Caco-2 (cell line): ENCODE data around the gene PLXNA2. TPM values are rescaled to one million over a fixed set of nuclear protein-coding genes. Genes with fewer than 3 reads are reported as not detected.

Experiments
- BruUV-seq: library from RNA; stranded (reverse); fragments of 400-500 nt; replicated peaks from 2 replicates; lab custom pipeline; 2021; lab: Mats Ljungman, UMichigan
- CTCF ChIA-PET: fragments of 300-600 bp; sonication (Branson Sonifier 250); formaldehyde crosslinking; loops from one replicate; lab custom pipeline; 2022; ENCODE audit warnings: antibody characterized with exemption; lab: Charles Lee
- POLR2A ChIA-PET: fragments of 300-600 bp; sonication (Branson Sonifier 250); formaldehyde crosslinking; loops from one replicate; lab custom pipeline; 2022; ENCODE audit warnings: antibody characterized with exemption; lab: Charles Lee
- DNase-seq, 2 experiments: peaks; one replicate each; pipeline versions ENCODE4 v3.0.0 to v3.0.0-alpha.2; 2020 to 2022
- H3K27me3 ChIP-seq: replicated peaks from 2 replicates; pipeline ENCODE4 v1.6.0; 2011; ENCODE audit warnings: low read length; ENCODE audit not compliant: control insufficient read depth, insufficient read depth
- H3K36me3 ChIP-seq: 2 replicates; pipeline ENCODE4 v1.5.1; 2011; ENCODE audit warnings: low read length; ENCODE audit not compliant: control insufficient read depth, insufficient read depth
- H3K4me1 ChIP-seq: fragments of 250-450 bp; sonication (Bioruptor Pico); 2 replicates; pipeline ENCODE4 v1.5.1; 2020; ENCODE audit warnings: mild to moderate bottlenecking
- H3K4me3 ChIP-seq: 2 replicates; pipeline ENCODE4 v1.5.1; 2011; ENCODE audit warnings: low read depth, mild to moderate bottlenecking, control low read depth, low read length
- H3K9me3 ChIP-seq: fragments of 250-450 bp; sonication (Bioruptor Pico); 2 replicates; pipeline ENCODE4 v1.5.1; 2020; ENCODE audit warnings: mild to moderate bottlenecking, moderate library complexity
- H3K27ac Mint-ChIP-seq: one replicate; pipeline ENCODE4 v1.8.0; 2022; ENCODE audit warnings: mixed read lengths; ENCODE audit not compliant: unreplicated experiment
- H3K27me3 Mint-ChIP-seq: one replicate; pipeline ENCODE4 v1.8.0; 2022; ENCODE audit warnings: mixed read lengths; ENCODE audit not compliant: insufficient read depth, unreplicated experiment
- H3K36me3 Mint-ChIP-seq: one replicate; pipeline ENCODE4 v1.8.0; 2022; ENCODE audit warnings: mild to moderate bottlenecking, mixed read lengths; ENCODE audit not compliant: insufficient read depth, unreplicated experiment
- H3K4me1 Mint-ChIP-seq: one replicate; pipeline ENCODE4 v1.8.0; 2022; ENCODE audit warnings: low read depth, mixed read lengths; ENCODE audit not compliant: unreplicated experiment
- H3K4me3 Mint-ChIP-seq: one replicate; pipeline ENCODE4 v1.8.0; 2022; ENCODE audit warnings: mild to moderate bottlenecking, moderate library complexity, mixed read lengths; ENCODE audit not compliant: unreplicated experiment
- H3K9me3 Mint-ChIP-seq: one replicate; pipeline ENCODE4 v1.8.0; 2022; ENCODE audit warnings: mixed read lengths; ENCODE audit not compliant: unreplicated experiment
- intact Hi-C: fragments of 100-400 bp; cut with micrococcal nuclease; formaldehyde crosslinking; loops from one replicate; pipeline ENCODE4 v1.10.0; 2022; ENCODE audit not compliant: unreplicated experiment
- total RNA-seq: library from RNA; stranded (reverse); gene quantifications from 2 replicates; pipeline ENCODE4 v1.2.3, GENCODE V29; 2022
- TF ChIP-seq, protein P1 (sequence below), 2 experiments: fragments of 200-600 bp in 1 of 2; IDR thresholded peaks; 1 replicate in 1 of 2; 2 replicates in 1 of 2; pipeline versions ENCODE4 v1.5.1 to v1.8.0; 2011 to 2022; ENCODE audit warnings: antibody characterized with exemption in 1 of 2, control low read depth in 1 of 2, inconsistent platforms in 1 of 2, low read depth in 1 of 2, low read length in 1 of 2, mild to moderate bottlenecking in 1 of 2, moderate library complexity in 1 of 2; ENCODE audit not compliant: insufficient read depth in 1 of 2, severe bottlenecking in 1 of 2, unreplicated experiment in 1 of 2

Gene PLXNA2
- total RNA-seq, 1 experiment from 2014 or later: 3.2 TPM

DNA sequence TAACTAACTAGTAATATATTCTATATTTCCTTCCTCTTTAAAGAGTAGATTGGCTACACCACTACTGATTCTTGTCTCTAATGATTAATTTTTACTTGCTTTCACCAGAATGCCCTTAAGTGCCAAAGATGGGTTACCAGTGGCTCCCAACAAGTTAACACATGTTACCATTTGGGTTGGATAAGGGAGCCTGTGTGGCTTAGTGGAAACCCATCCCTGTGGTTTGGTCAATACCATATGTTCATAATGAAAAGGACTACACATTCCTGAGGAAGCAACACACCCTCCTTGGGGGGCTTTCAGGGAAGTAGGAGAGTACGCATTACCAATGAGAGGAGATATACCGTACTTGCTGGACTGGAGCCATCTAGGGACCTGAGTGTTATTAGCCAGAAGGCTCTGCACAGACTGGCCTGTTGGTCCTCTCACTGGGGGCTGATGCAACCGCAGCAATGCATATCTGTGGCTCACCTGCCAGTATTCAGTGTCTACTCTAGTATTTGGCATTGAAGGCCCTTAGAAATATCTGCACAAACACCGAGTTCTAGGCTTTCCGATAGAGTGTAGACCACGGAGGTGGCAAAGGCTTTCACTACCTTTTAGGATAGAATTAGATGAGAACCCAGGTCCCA, 29.3 kb upstream of the PLXNA2 start:
- CTCF ChIA-PET: no interaction called here

DNA sequence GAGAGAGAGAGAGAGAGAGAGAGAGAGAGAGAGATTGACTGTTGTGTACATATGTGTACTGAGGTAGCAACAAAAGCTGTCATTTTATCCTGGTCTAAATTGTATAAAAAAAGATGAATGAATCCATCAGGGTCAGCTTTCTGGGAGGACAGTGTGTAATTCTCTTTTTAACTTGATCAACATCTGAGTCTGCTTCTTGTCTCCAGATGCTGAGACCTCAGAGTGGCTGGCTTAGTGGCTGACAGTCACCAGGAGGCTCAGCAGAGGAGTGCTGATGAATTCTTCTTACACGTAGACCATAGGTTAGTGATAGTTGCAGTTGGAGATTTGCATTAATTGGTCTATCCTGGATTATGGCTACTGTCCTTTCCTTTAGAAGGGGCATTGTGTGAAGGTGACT, 28.5 kb upstream of the PLXNA2 start:
- H3K9me3 ChIP-seq: no peaks in the 10 kb centered on the region
- DNase-seq: no peak
- H3K4me3 ChIP-seq: no peak overlapping the region
- no peaks in the 10 kb centered on the region for H3K4me1 ChIP-seq
- BruUV-seq: no TSS peak
- Mint-ChIP-seq H3K4me1 (no peaks in the 10 kb centered on the region), H3K4me3 (no peak overlapping the region), H3K36me3 (no peaks in the 10 kb centered on the region), H3K27ac (no peak overlapping the region), H3K27me3 (peaks cover 41% of the 10 kb centered on the region), H3K9me3 (no peaks in the 10 kb centered on the region)
- TF ChIP-seq, protein P1, sequence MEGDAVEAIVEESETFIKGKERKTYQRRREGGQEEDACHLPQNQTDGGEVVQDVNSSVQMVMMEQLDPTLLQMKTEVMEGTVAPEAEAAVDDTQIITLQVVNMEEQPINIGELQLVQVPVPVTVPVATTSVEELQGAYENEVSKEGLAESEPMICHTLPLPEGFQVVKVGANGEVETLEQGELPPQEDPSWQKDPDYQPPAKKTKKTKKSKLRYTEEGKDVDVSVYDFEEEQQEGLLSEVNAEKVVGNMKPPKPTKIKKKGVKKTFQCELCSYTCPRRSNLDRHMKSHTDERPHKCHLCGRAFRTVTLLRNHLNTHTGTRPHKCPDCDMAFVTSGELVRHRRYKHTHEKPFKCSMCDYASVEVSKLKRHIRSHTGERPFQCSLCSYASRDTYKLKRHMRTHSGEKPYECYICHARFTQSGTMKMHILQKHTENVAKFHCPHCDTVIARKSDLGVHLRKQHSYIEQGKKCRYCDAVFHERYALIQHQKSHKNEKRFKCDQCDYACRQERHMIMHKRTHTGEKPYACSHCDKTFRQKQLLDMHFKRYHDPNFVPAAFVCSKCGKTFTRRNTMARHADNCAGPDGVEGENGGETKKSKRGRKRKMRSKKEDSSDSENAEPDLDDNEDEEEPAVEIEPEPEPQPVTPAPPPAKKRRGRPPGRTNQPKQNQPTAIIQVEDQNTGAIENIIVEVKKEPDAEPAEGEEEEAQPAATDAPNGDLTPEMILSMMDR (IDR thresholded peaks at IDR 0.05; ENCODE audit: insufficient read depth in 1 of 2, low read depth in 1 of 2, low read length in 1 of 2, severe bottlenecking in 1 of 2, unreplicated experiment in 1 of 2): no peak
- no peaks in the 10 kb centered on the region for H3K36me3 ChIP-seq
- H3K27me3 ChIP-seq: peaks cover 4% of the 10 kb centered on the region
- intact Hi-C loops: loop anchor here (10.0 kb wide), 1 partner anchor 202 kb away; no protein-coding TSS in a partner anchor
- POLR2A ChIA-PET: no interaction called here
- CTCF ChIA-PET: no interaction called here

More for the DNA sequence above, 29.3 kb upstream of the PLXNA2 start:
- no peaks in the 10 kb centered on the region for H3K36me3 Mint-ChIP-seq
- peaks cover 37% of the 10 kb centered on the region for H3K27me3 Mint-ChIP-seq
- no peak overlapping the region for H3K4me3 ChIP-seq
- H3K4me1 ChIP-seq: no peaks in the 10 kb centered on the region
- peaks cover 4% of the 10 kb centered on the region for H3K27me3 ChIP-seq
- POLR2A ChIA-PET: no interaction called here
- intact Hi-C loops: loop anchor here (10.0 kb wide), 1 partner anchor 201 kb away; no protein-coding TSS in a partner anchor
- H3K9me3 ChIP-seq: no peaks in the 10 kb centered on the region
- DNase-seq: no peak
- no peak overlapping the region for H3K27ac Mint-ChIP-seq
- H3K9me3 Mint-ChIP-seq: no peaks in the 10 kb centered on the region
- no peak overlapping the region for H3K4me3 Mint-ChIP-seq
- TF ChIP-seq, protein P1 (IDR thresholded peaks at IDR 0.05; ENCODE audit: insufficient read depth in 1 of 2, low read depth in 1 of 2, low read length in 1 of 2, severe bottlenecking in 1 of 2, unreplicated experiment in 1 of 2): no peak
- no TSS peak for BruUV-seq
- no peaks in the 10 kb centered on the region for H3K4me1 Mint-ChIP-seq
- no peaks in the 10 kb centered on the region for H3K36me3 ChIP-seq

DNA sequence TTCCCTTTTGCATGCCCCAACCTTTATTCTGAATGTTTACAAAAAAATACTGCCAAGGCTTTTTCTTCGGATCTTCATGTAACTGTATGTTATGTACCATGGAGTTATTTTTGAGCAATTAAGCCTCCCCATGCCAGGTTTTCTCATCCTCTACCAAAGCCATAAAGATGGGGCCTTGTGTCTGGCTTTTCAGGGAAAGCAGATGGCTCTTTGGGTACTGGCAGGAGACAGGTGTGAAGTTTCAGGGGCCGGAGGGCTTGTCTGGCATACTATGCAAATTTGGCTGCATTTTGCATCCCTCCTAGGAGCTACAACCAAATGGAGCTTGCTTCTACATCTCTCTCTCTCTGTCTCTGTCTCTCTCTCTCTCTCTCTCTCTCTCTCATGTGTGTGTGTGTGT, 28.1 kb upstream of the PLXNA2 start:
- Mint-ChIP-seq H3K9me3 (no peaks in the 10 kb centered on the region), H3K36me3 (no peaks in the 10 kb centered on the region), H3K27ac (no peak overlapping the region), H3K4me3 (no peak overlapping the region), H3K4me1 (no peaks in the 10 kb centered on the region), H3K27me3 (peaks cover 39% of the 10 kb centered on the region)
- H3K4me1 ChIP-seq: no peaks in the 10 kb centered on the region
- ChIA-PET CTCF (no interaction called here), POLR2A (no interaction called here)
- H3K9me3 ChIP-seq: no peaks in the 10 kb centered on the region
- BruUV-seq: no TSS peak
- TF ChIP-seq, protein P1 (IDR thresholded peaks at IDR 0.05; ENCODE audit: insufficient read depth in 1 of 2, low read depth in 1 of 2, low read length in 1 of 2, severe bottlenecking in 1 of 2, unreplicated experiment in 1 of 2): no peak
- no peak overlapping the region for H3K4me3 ChIP-seq
- no peak for DNase-seq
- no peaks in the 10 kb centered on the region for H3K36me3 ChIP-seq
- intact Hi-C loops: loop anchor here (10.0 kb wide), 1 partner anchor 202 kb away; no protein-coding TSS in a partner anchor
- H3K27me3 ChIP-seq: peaks cover 3% of the 10 kb centered on the region; the same call in 1 of the 2 replicates
